NCI-H2227 (cell line): ENCODE results near the gene APOO.
A peak's percentile ranks its signal among the peaks of the same experiment; 100 is the strongest.

ENCODE experiments used
- DNase-seq: peaks from one replicate; lab custom pipeline; 2025; ENCODE audit not compliant: unreplicated experiment; lab: John Stamatoyannopoulos, UW

Gene APOO

GRCh38 chrX:23820235-23820782 is 87.4 kb downstream of the APOO start:
- DNase-seq: no peak

GRCh38 chrX:23819385-23820234 is 88.1 kb downstream of the APOO start:
- no peak for DNase-seq

- DNase-seq: no peak
These were observed 89.8 kb downstream of the APOO start for GRCh38 chrX:23817979-23818336.

- no peak for DNase-seq
These were observed 91.6 kb downstream of the APOO start for GRCh38 chrX:23816179-23816578.

- no peak for DNase-seq
These were observed 92.4 kb downstream of the APOO start for GRCh38 chrX:23815376-23815775.

GRCh38 chrX:23813808-23814207 is 93.9 kb downstream of the APOO start:
- no peak for DNase-seq

- DNase-seq: no peak
These were observed 96.1 kb downstream of the APOO start for GRCh38 chrX:23811656-23812055.

GRCh38 chrX:23811108-23811651 is 96.6 kb downstream of the APOO start:
- DNase-seq: no peak

- no peak for DNase-seq
These were observed 97.5 kb downstream of the APOO start for GRCh38 chrX:23810279-23810678.

- no peak for DNase-seq
These were observed 102.3 kb downstream of the APOO start for GRCh38 chrX:23805389-23805788.

GRCh38 chrX:23804578-23804977 is 103.2 kb downstream of the APOO start:
- DNase-seq: no peak

GRCh38 chrX:23803931-23804381 is 103.8 kb downstream of the APOO start:
- no peak for DNase-seq

GRCh38 chrX:23802431-23802830 is 105.3 kb downstream of the APOO start:
- DNase-seq: no peak

- DNase-seq: no peak
These were observed 108.2 kb downstream of the APOO start for GRCh38 chrX:23799469-23800065.

GRCh38 chrX:23797371-23798128 is 110.2 kb downstream of the APOO start:
- DNase-seq: no peak

- no peak for DNase-seq
These were observed 112.5 kb downstream of the APOO start for GRCh38 chrX:23795221-23795620.

GRCh38 chrX:23792861-23793553 is 114.7 kb downstream of the APOO start:
- peak; percentile 94 for DNase-seq

GRCh38 chrX:23790155-23790497 is 117.6 kb downstream of the APOO start:
- no peak for DNase-seq

GRCh38 chrX:23789386-23790154 is 118.2 kb downstream of the APOO start:
- no peak for DNase-seq

- no peak for DNase-seq
These were observed 118.8 kb downstream of the APOO start for GRCh38 chrX:23788946-23789345.
